A549 treated with Hydrocortisone at 1 μM for 4 hours (cell line): ENCODE data around the gene GPHN. TPM values are rescaled to one million over a fixed set of nuclear protein-coding genes. Genes with fewer than 3 reads are reported as not detected.

Experiments used
- total RNA-seq: library from RNA; stranded (reverse); fragments of 200-300 nt; extraction: Qiagen RNA extraction; gene quantifications from 5 replicates; pipeline ENCODE4 v1.2.3, GENCODE V29; 2022

The GPHN gene
- 10.2 to 15.4 TPM (median 12.2 TPM) in 5 replicates for total RNA-seq

DNA sequence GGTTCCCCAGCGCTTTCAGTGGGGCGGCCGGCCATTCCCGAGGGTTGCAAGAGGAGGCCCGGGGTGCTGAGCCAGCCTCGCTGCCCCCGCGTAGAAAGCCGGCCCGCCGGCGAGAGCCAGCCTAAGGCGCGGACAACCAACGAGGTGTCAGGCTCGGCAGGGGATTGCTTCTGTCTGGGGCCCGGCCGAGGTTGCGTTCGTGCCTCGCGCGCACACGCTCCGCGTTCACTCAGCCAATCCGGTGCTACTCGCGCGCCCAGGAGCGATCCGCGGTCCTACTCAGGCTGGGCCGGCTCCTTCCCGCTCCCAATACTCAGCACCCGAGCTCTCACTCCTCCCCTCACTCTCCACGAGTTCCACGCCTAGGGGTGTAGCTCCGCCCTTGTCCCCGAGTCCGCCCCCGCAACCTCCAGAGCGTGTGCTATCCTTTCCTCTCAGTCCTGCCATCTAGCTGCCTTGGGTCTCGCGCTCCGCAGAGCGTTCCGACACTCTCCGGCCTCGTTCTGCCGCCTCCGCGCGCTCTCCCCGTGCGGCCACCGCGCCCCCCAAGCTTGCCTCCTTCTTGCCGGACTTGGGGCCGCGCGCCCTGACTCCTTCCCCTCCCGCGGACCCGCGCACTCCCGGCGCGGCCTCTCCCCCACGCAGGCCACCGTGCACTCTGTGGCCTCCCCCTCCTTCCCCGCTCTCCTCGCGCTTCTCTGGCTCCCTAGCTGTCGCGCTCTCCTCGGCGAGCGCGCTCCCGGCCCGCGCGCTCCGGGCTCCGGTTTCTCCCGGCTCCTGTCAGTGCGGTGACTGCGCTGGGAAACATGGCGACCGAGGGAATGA lies at the start of gene GPHN:
GPHN (plus strand) TSS at position 426 of the 825 bp plus-strand sequence.

DNA sequence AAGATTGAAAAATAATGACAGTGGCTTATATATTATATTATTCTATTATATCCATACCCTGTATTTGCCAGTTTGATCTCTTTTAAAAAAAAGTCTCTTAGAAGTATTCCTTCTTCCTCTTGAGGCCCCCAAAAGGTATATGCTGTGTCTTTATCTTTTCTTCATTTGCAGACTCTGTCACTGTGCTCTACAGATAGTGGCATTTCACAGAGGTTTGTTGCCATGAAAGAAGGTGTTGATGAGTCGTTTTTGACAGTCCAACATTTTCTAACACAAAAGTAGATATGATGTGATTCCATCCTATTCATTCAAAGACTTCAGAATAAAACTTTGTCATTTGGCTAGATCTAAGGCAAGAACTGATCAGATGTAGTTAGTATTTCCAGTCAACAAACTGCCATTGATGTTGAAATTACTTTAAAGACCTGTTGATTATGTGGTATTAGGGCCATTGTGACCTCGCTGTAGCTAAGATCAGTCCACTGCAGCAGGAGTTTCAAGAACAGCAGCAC lies 22.0 kb upstream of the GPHN start, which contains the start of gene CCDC196:
CCDC196 (plus strand) TSS at position 462 of the 512 bp plus-strand sequence. CDS start 132 bp downstream, outside the sequence.

Other genes with a start within 250 kb of the GPHN start
- not detected in 5 replicates for gene CCDC196, start 21.8 kb upstream of the GPHN start, total RNA-seq